Endodermal cell (in vitro differentiated cells): ENCODE data around the gene MIPOL1. TPM values are rescaled to one million over a fixed set of nuclear protein-coding genes. Genes with fewer than 3 reads are reported as not detected.
"Not testable (repeated sequence)": the region's sequence is repeated elsewhere in the genome, so short reads cannot be mapped to it uniquely, and the experiment has no call there.

Source experiments
- DNase-seq: peaks from one replicate; pipeline ENCODE4 v3.0.0-alpha.2; 2017
- H3K27ac ChIP-seq: 2 replicates; pipeline ENCODE4 v1.5.1; 2013; ENCODE audit warnings: mild to moderate bottlenecking, low read depth, low read length, moderate library complexity
- H3K27me3 ChIP-seq: 2 replicates; pipeline ENCODE4 v1.6.1; 2013; ENCODE audit warnings: mild to moderate bottlenecking, low read length, moderate library complexity; ENCODE audit not compliant: insufficient read depth, control insufficient read depth, poor library complexity, severe bottlenecking
- H3K36me3 ChIP-seq: 2 replicates; pipeline ENCODE4 v1.7.0; 2013; ENCODE audit warnings: mild to moderate bottlenecking, low read length, moderate library complexity; ENCODE audit not compliant: control insufficient read depth, insufficient read depth
- H3K4me1 ChIP-seq: one replicate; pipeline ENCODE4 v1.7.0; 2013; ENCODE audit warnings: low read length; ENCODE audit not compliant: control insufficient read depth, insufficient read depth
- H3K4me3 ChIP-seq: 2 replicates; pipeline ENCODE4 v1.5.1; 2013; ENCODE audit warnings: mild to moderate bottlenecking, low read length, moderate library complexity
- H3K9ac ChIP-seq: 2 replicates; pipeline ENCODE4 v1.6.1; 2013; ENCODE audit warnings: mild to moderate bottlenecking, low read length, moderate library complexity; ENCODE audit not compliant: poor library complexity, severe bottlenecking; ENCODE audit errors: extremely low read depth
- H3K9me3 ChIP-seq: 2 replicates; pipeline ENCODE4 v1.6.1; 2013; ENCODE audit warnings: mild to moderate bottlenecking, low read length, moderate library complexity; ENCODE audit not compliant: control insufficient read depth
- H3K27ac Mint-ChIP-seq: 2 replicates; pipeline ENCODE4 v1.8.0; 2020; ENCODE audit warnings: mixed read lengths
- H3K27me3 Mint-ChIP-seq: 2 replicates; pipeline ENCODE4 v1.8.0; 2021; ENCODE audit warnings: mild to moderate bottlenecking, mixed read lengths; ENCODE audit not compliant: insufficient read depth
- H3K36me3 Mint-ChIP-seq: 2 replicates; pipeline ENCODE4 v1.8.0; 2020; ENCODE audit warnings: low read depth, mixed read lengths
- H3K4me1 Mint-ChIP-seq: 2 replicates; pipeline ENCODE4 v1.8.0; 2020; ENCODE audit warnings: mixed read lengths
- H3K4me3 Mint-ChIP-seq: 2 replicates; pipeline ENCODE4 v1.8.0; 2020; ENCODE audit warnings: mild to moderate bottlenecking, moderate library complexity, mixed read lengths
- H3K9me3 Mint-ChIP-seq: 2 replicates; pipeline ENCODE4 v1.8.0; 2020; ENCODE audit warnings: mild to moderate bottlenecking, mixed read lengths
- WGBS, 2 experiments: methylation state at CpG; one replicate each; pipeline versions ENCODE4 v1.1.5 to v1.1.7; 2013; ENCODE audit warnings: missing lambda C conversion rate in 2 of 2, mixed read lengths in 1 of 2; ENCODE audit not compliant: insufficient coverage in 1 of 2, insufficient read length in 1 of 2; 5-methylcytosine and 5-hydroxymethylcytosine counted together
- total RNA-seq, 2 donors: library from RNA; stranded (reverse); fragmentation: NEBNext Ultra II Directional in 1 of 2; extraction: Animal tissue kit (Norgen Biotek cat#: 25700) in 1 of 2; gene quantifications; 2 replicates in 1 of 2; 3 replicates in 1 of 2; pipeline ENCODE4 v1.2.1, GENCODE V29; 2021
- TF ChIP-seq, protein P1 (sequence below): fragments of 200-600 bp; sonication (generic); conservative IDR thresholded peaks from 2 replicates; pipeline ENCODE4 v1.5.0; 2021; ENCODE audit warnings: antibody characterized with exemption, mild to moderate bottlenecking

MIPOL1 gene
- total RNA-seq, 2 donors from 2014 or later = 22.0 to 28.5 TPM

DNA sequence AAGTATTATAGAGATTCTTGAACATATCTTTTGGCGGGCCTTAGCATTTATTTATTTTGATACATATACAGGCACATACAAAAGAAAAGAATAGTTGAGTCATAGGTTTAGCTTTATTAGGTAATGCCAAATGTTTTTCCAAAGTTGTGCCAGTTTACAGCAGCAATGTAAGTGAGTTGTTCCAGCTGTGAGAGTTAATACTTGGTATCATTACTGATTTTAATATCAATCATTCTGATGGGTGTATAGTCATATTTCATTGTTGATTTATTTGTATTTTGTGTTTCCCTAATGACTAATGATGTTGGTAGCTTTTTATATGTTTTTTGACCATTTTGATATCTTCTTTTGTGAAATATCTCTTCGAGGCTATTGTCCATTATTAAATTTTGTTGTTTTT is 122.4 kb downstream of the MIPOL1 start:
- Mint-ChIP-seq H3K27me3 (no peaks in the 10 kb centered on the region), H3K9me3 (no peaks in the 10 kb centered on the region), H3K4me1 (no peaks in the 10 kb centered on the region), H3K27ac (no peak overlapping the region), H3K4me3 (no peak overlapping the region), H3K36me3 (peaks cover 5% of the 10 kb centered on the region)
- Histone ChIP-seq H3K27ac (no peak overlapping the region), H3K9me3 (no peaks in the 10 kb centered on the region), H3K27me3 (no peaks in the 10 kb centered on the region), H3K36me3 (no peaks in the 10 kb centered on the region), H3K4me1 (no peaks in the 10 kb centered on the region), H3K9ac (no peak overlapping the region), H3K4me3 (no peak overlapping the region)
- 100% methylated on average over 1 of the region's 2 CpGs; no CpG with 5 or more reads in 1 of the 2 experiments for WGBS, 2 experiments
- DNase-seq = no peak
- TF ChIP-seq, protein P1, sequence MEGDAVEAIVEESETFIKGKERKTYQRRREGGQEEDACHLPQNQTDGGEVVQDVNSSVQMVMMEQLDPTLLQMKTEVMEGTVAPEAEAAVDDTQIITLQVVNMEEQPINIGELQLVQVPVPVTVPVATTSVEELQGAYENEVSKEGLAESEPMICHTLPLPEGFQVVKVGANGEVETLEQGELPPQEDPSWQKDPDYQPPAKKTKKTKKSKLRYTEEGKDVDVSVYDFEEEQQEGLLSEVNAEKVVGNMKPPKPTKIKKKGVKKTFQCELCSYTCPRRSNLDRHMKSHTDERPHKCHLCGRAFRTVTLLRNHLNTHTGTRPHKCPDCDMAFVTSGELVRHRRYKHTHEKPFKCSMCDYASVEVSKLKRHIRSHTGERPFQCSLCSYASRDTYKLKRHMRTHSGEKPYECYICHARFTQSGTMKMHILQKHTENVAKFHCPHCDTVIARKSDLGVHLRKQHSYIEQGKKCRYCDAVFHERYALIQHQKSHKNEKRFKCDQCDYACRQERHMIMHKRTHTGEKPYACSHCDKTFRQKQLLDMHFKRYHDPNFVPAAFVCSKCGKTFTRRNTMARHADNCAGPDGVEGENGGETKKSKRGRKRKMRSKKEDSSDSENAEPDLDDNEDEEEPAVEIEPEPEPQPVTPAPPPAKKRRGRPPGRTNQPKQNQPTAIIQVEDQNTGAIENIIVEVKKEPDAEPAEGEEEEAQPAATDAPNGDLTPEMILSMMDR = no peak

- no peak overlapping the region for H3K27ac ChIP-seq
Observed at GRCh38 chr14:37325332-37325731, 127.6 kb downstream of the MIPOL1 start.

GRCh38 chr14:37326434-37326833 is 128.7 kb downstream of the MIPOL1 start:
- no peak for DNase-seq
- peaks cover 4% of the 10 kb centered on the region for H3K36me3 ChIP-seq
- H3K4me3 ChIP-seq = no peak overlapping the region
- H3K9me3 Mint-ChIP-seq = peaks cover 10% of the 10 kb centered on the region
- peaks cover 8% of the 10 kb centered on the region for H3K9me3 ChIP-seq
- H3K4me1 ChIP-seq = no peaks in the 10 kb centered on the region
- peaks cover 13% of the 10 kb centered on the region for H3K4me1 Mint-ChIP-seq
- H3K4me3 Mint-ChIP-seq = no peak overlapping the region
- TF ChIP-seq, protein P1 = no peak
- no peak overlapping the region for H3K27ac ChIP-seq
- peaks cover 14% of the 10 kb centered on the region for H3K36me3 Mint-ChIP-seq
- no peak overlapping the region for H3K9ac ChIP-seq
- H3K27me3 ChIP-seq = no peaks in the 10 kb centered on the region
- WGBS, 2 experiments = 95 to 100% methylated on average over 1 of the region's 1 CpG
- no peak overlapping the region for H3K27ac Mint-ChIP-seq
- no peaks in the 10 kb centered on the region for H3K27me3 Mint-ChIP-seq

More at GRCh38 chr14:37325332-37325731, 127.6 kb downstream of the MIPOL1 start:
- H3K36me3 ChIP-seq = peaks cover 4% of the 10 kb centered on the region
- no peak overlapping the region for H3K27ac Mint-ChIP-seq
- H3K4me1 Mint-ChIP-seq = peaks cover 13% of the 10 kb centered on the region
- no peak overlapping the region for H3K4me3 Mint-ChIP-seq
- H3K9me3 Mint-ChIP-seq = no peaks in the 10 kb centered on the region
- H3K36me3 Mint-ChIP-seq = peaks cover 5% of the 10 kb centered on the region
- no peaks in the 10 kb centered on the region for H3K27me3 Mint-ChIP-seq
- no peaks in the 10 kb centered on the region for H3K9me3 ChIP-seq
- TF ChIP-seq, protein P1 = no peak
- no peak overlapping the region for H3K4me3 ChIP-seq
- DNase-seq = no peak
- no peaks in the 10 kb centered on the region for H3K4me1 ChIP-seq
- H3K9ac ChIP-seq = no peak overlapping the region
- no peaks in the 10 kb centered on the region for H3K27me3 ChIP-seq

DNA sequence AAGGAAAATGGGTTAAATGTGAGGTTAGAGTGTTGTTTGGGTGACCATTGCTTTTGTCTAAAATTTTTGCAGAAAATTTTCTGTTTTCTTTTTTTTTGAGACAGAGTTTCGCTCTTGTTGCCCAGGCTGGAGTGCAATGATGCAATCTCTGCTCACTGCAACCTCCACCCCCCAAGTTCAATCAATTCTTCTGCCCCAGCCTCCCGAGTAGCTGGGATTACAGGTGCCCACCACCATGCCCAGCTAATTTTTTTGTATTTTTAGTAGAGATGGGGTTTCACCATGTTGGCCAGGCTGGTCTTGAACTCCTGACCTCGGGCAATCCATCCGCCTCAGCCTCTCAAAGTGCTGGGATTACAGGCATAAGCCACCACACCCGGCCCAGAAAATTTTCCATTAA is 130.2 kb downstream of the MIPOL1 start:
- H3K27ac ChIP-seq, H3K4me3 ChIP-seq, H3K27ac Mint-ChIP-seq, H3K9me3 Mint-ChIP-seq, H3K4me3 Mint-ChIP-seq, H3K4me1 ChIP-seq, H3K36me3 ChIP-seq, H3K9ac ChIP-seq, DNase-seq, H3K27me3 Mint-ChIP-seq, H3K9me3 ChIP-seq, H3K27me3 ChIP-seq: not testable (repeated sequence)
- peaks cover 14% of the 10 kb centered on the region for H3K36me3 Mint-ChIP-seq
- 78 to 94% methylated on average over 1 to 4 of the region's 5 CpGs for WGBS, 2 experiments
- H3K4me1 Mint-ChIP-seq = peaks cover 13% of the 10 kb centered on the region
